A673 (cell line): ENCODE data around the gene MAGIX. TPM values are rescaled to one million over a fixed set of nuclear protein-coding genes. Genes with fewer than 3 reads are reported as not detected.

Source experiments
- BruUV-seq: library from RNA; stranded (reverse); fragments of 400-500 nt; replicated peaks from 2 replicates; lab custom pipeline; 2021; lab: Mats Ljungman, UMichigan
- CTCF ChIA-PET: fragments of 300-600 bp; sonication (Branson Sonifier 250); formaldehyde crosslinking; loops from one replicate; lab custom pipeline; 2022; ENCODE audit warnings: antibody characterized with exemption; lab: Charles Lee
- POLR2A ChIA-PET: fragments of 300-600 bp; sonication (Branson Sonifier 250); formaldehyde crosslinking; loops from one replicate; lab custom pipeline; 2022; ENCODE audit warnings: antibody characterized with exemption; ENCODE audit not compliant: low non-redundant PET; lab: Charles Lee
- DNase-seq: peaks from one replicate; pipeline ENCODE4 v3.0.0-alpha.2; 2015; ENCODE audit warnings: low spot score
- H3K27ac ChIP-seq: fragments of 200-600 bp; sonication (generic); 2 replicates; pipeline ENCODE4 v1.5.1; 2016; ENCODE audit warnings: mixed run types, low read depth, mild to moderate bottlenecking, mixed read lengths, antibody characterized with exemption, low read length; ENCODE audit not compliant: poor library complexity, severe bottlenecking
- H3K27me3 ChIP-seq: fragments of 200-600 bp; sonication (generic); replicated peaks from 2 replicates; pipeline ENCODE4 v1.6.1; 2017; ENCODE audit warnings: mixed run types, low read depth, mild to moderate bottlenecking, mixed read lengths, antibody characterized with exemption, low read length; ENCODE audit not compliant: insufficient read depth, poor library complexity
- H3K36me3 ChIP-seq: fragments of 200-600 bp; sonication (generic); 2 replicates; pipeline ENCODE4 v1.6.1; 2016; ENCODE audit warnings: mixed run types, mild to moderate bottlenecking, mixed read lengths, antibody characterized with exemption, low read length; ENCODE audit not compliant: insufficient read depth, poor library complexity, severe bottlenecking
- H3K4me1 ChIP-seq: fragments of 200-600 bp; sonication (generic); 2 replicates; pipeline ENCODE4 v1.6.1; 2017; ENCODE audit warnings: mixed run types, mild to moderate bottlenecking, mixed read lengths, antibody characterized with exemption, low read length; ENCODE audit not compliant: insufficient read depth, poor library complexity, severe bottlenecking
- H3K4me3 ChIP-seq: fragments of 200-600 bp; sonication (generic); 2 replicates; pipeline ENCODE4 v1.5.1; 2016; ENCODE audit warnings: low read depth, mixed run types, mild to moderate bottlenecking, mixed read lengths, low read length; ENCODE audit not compliant: poor library complexity, severe bottlenecking
- H3K9me3 ChIP-seq: fragments of 200-600 bp; sonication (generic); 2 replicates; pipeline ENCODE4 v1.6.1; 2016; ENCODE audit warnings: mixed run types, low read depth, mild to moderate bottlenecking, mixed read lengths, antibody characterized with exemption, low read length; ENCODE audit not compliant: poor library complexity, severe bottlenecking
- CTCF ChIP-seq: fragments of 300-800, 200-600 bp; sonication (generic); conservative IDR thresholded peaks from 2 replicates; pipeline ENCODE4 v1.5.1; 2017; ENCODE audit warnings: low read depth, mild to moderate bottlenecking, antibody characterized with exemption, low read length, moderate library complexity, mixed read lengths
- EZH2 ChIP-seq: fragments of 200-600 bp; sonication (generic); IDR thresholded peaks from 2 replicates; pipeline ENCODE4 v1.6.1; 2017; ENCODE audit warnings: borderline replicate concordance, low read depth, mild to moderate bottlenecking, mixed read lengths, antibody characterized with exemption, low read length; ENCODE audit not compliant: poor library complexity, severe bottlenecking
- intact Hi-C: fragments of 100-400 bp; cut with micrococcal nuclease; formaldehyde crosslinking; loops from one replicate; pipeline ENCODE4 v1.10.0; 2022; ENCODE audit not compliant: unreplicated experiment
- total RNA-seq: library from RNA; stranded (reverse); gene quantifications from 2 replicates; pipeline ENCODE4 v1.2.3, GENCODE V29; 2021

Gene MAGIX
- total RNA-seq, 1 experiment from 2014 or later, result 1.1 TPM

DNA sequence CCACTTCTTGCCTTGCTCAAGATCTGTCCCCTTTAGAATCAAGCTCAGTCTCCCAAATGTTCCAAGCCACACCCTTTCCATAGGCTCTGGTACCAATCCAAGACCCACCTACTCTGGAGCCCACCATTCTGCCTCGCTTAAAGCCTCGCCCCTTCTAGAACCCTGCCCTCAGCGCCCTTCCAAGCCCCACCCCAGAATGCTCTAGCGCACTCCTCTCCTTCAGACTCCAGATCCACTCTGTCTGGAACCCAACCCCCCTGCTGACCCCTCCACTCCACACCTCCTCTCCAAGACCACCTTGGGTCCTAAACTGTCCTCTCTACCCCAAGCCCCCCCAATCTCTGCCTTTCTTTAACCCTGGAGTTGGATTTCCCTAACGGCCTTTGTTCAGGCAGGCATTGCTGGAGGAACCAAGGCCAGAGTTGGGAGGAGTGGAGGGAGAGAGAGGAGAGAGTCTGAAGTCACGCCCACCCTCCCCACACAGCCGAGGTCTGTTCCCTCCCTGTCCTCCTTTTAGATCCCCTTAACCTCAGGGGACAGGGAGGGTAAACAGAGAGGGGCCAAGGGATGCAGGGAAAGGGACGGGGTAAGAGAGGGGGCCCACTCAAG lies 26.0 kb downstream of the MAGIX start:
- peaks cover 6% of the 10 kb centered on the region for H3K4me1 ChIP-seq
- CTCF ChIA-PET, result no interaction called here
- H3K9me3 ChIP-seq, result no peaks in the 10 kb centered on the region
- no peak overlapping the region for H3K4me3 ChIP-seq
- TF ChIP-seq CTCF (no peak), EZH2 (no peak)
- POLR2A ChIA-PET, result no interaction called here
- no peaks in the 10 kb centered on the region for H3K36me3 ChIP-seq
- no TSS peak for BruUV-seq
- no peaks in the 10 kb centered on the region for H3K27me3 ChIP-seq
- intact Hi-C loops, result no loop called here
- H3K27ac ChIP-seq, result no peak overlapping the region
- DNase-seq, result no peak

- peak overlapping the region; percentile 51 for H3K4me3 ChIP-seq
- no peak for TF ChIP-seq CTCF
- no peak for TF ChIP-seq EZH2
- peaks cover 4% of the 10 kb centered on the region for H3K4me1 ChIP-seq
- intact Hi-C loops, result no loop called here
- no peaks in the 10 kb centered on the region for H3K36me3 ChIP-seq
- no TSS peak for BruUV-seq
- DNase-seq, result no peak
- ChIA-PET POLR2A (no interaction called here), CTCF (no interaction called here)
- H3K27ac ChIP-seq, result peak overlapping the region; percentile 74
- H3K27me3 ChIP-seq, result no peaks in the 10 kb centered on the region
- no peaks in the 10 kb centered on the region for H3K9me3 ChIP-seq
Measured at GRCh38 chrX:49189606-49190005, 27.0 kb downstream of the MAGIX start.

- POLR2A ChIA-PET, result interaction anchor here (0.7 to 1.0 kb wide), 3 partner anchors 25 to 91 kb away, joined by 4 to 5 read pairs (median 4); no protein-coding TSS in a partner anchor
- BruUV-seq, result no TSS peak
- DNase-seq, result peak; percentile 98
- intact Hi-C loops, result loop anchor here (1.0 kb wide), 1 partner anchor 44 kb away; the partner anchor contains the start of gene CCDC22
- H3K36me3 ChIP-seq, result no peaks in the 10 kb centered on the region
- H3K27ac ChIP-seq, result peak overlapping the region; percentile 83
- H3K4me1 ChIP-seq, result no peaks in the 10 kb centered on the region
- H3K9me3 ChIP-seq, result no peaks in the 10 kb centered on the region
- TF ChIP-seq CTCF (no peak), EZH2 (no peak)
- CTCF ChIA-PET, result interaction anchor here (0.6 to 0.9 kb wide), 3 partner anchors 27 to 188 kb away, joined by 4 to 5 read pairs (median 5); no protein-coding TSS in a partner anchor
- peak overlapping the region; percentile 61 for H3K4me3 ChIP-seq
- no peaks in the 10 kb centered on the region for H3K27me3 ChIP-seq
Measured at GRCh38 chrX:49190821-49191573, 28.4 kb downstream of the MAGIX start.
